HL-60 (cell line): Measurements from ENCODE around the gene SAP130.

Experiments
- CTCF ChIP-seq: IDR thresholded peaks from one replicate; pipeline ENCODE4 v1.5.1; 2011; ENCODE audit warnings: low read length, control low read depth, inconsistent platforms; ENCODE audit not compliant: insufficient read depth
- GABPA ChIP-seq: IDR thresholded peaks from 2 replicates; pipeline ENCODE4 v1.6.1; 2012; ENCODE audit warnings: low read depth
- POLR2AphosphoS5 ChIP-seq: IDR thresholded peaks from 2 replicates; pipeline ENCODE4 v1.6.1; 2012; ENCODE audit warnings: low read depth

GRCh38 chr2:127957240-127957639 is 70.6 kb downstream of the SAP130 start:
- TF ChIP-seq CTCF (no peak), POLR2AphosphoS5 (no peak), GABPA (no peak)
